Gastrocnemius medialis (tissue), 4 donors: ENCODE measurements around the gene IGFL4.

ENCODE experiments used
- CTCF ChIP-seq, 5 experiments: fragments of 450-650 bp in 3 of 5; fragments of 200-600 bp in 2 of 5; sonication (generic) in 2 of 5; IDR thresholded peaks in 4 of 5; conservative IDR thresholded peaks in 1 of 5; 1 replicate in 4 of 5; 2 replicates in 1 of 5; pipeline ENCODE4 v1.5.1; 2016 to 2019; ENCODE audit warnings: antibody characterized with exemption in 5 of 5, mild to moderate bottlenecking in 3 of 5, moderate library complexity in 3 of 5
- POLR2A ChIP-seq, 2 donors: fragments of 450-650 bp; IDR thresholded peaks; one replicate each; pipeline ENCODE4 v1.6.1; 2017; ENCODE audit warnings: antibody characterized with exemption in 2 of 2, mild to moderate bottlenecking in 2 of 2, moderate library complexity in 2 of 2

- no peak for TF ChIP-seq CTCF (IDR thresholded peaks at IDR 0.05 in 4 of 5, conservative IDR thresholded peaks at IDR 0.05 in 1 of 5)
- no peak for TF ChIP-seq POLR2A (IDR thresholded peaks at IDR 0.05)
Observed at GRCh38 chr19:45998834-45999233, 42.0 kb downstream of the IGFL4 start.
